GM12873 (cell line): ENCODE data around the gene REG3A.

Experiments used
- TF ChIP-seq, protein P1 (sequence below): IDR thresholded peaks from 2 replicates; pipeline ENCODE4 v1.5.1; 2012; ENCODE audit warnings: low read depth, mild to moderate bottlenecking, moderate library complexity, low read length, control low read depth; ENCODE audit not compliant: insufficient read depth; ENCODE audit errors: missing control alignments

The REG3A gene

GRCh38 chr2:79138385-79138784, 21.2 kb downstream of the REG3A start:
- TF ChIP-seq, protein P1, sequence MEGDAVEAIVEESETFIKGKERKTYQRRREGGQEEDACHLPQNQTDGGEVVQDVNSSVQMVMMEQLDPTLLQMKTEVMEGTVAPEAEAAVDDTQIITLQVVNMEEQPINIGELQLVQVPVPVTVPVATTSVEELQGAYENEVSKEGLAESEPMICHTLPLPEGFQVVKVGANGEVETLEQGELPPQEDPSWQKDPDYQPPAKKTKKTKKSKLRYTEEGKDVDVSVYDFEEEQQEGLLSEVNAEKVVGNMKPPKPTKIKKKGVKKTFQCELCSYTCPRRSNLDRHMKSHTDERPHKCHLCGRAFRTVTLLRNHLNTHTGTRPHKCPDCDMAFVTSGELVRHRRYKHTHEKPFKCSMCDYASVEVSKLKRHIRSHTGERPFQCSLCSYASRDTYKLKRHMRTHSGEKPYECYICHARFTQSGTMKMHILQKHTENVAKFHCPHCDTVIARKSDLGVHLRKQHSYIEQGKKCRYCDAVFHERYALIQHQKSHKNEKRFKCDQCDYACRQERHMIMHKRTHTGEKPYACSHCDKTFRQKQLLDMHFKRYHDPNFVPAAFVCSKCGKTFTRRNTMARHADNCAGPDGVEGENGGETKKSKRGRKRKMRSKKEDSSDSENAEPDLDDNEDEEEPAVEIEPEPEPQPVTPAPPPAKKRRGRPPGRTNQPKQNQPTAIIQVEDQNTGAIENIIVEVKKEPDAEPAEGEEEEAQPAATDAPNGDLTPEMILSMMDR = no peak

DNA sequence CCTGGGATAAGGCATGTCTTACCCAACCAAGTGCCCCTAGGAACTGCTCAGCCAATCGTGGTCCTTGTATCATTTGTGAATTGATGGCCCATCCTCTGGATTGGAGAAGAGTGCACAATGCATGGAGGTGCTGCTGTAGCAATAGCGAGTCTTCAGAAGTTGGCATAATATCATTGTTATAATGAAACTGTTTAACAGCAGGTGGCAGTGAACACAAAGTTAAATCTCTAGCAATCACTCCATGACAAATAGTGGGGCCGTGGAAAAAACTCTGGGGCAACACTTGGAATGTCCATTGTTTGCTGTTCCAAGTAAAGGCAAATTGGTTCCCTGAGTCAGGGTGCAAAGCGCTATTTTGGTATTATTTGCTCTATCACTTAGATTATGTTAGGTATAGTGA, 27.9 kb downstream of the REG3A start:
- TF ChIP-seq, protein P1 = no peak

- TF ChIP-seq, protein P1 = no peak
These were observed 29.7 kb downstream of the REG3A start for GRCh38 chr2:79129804-79130203.

DNA sequence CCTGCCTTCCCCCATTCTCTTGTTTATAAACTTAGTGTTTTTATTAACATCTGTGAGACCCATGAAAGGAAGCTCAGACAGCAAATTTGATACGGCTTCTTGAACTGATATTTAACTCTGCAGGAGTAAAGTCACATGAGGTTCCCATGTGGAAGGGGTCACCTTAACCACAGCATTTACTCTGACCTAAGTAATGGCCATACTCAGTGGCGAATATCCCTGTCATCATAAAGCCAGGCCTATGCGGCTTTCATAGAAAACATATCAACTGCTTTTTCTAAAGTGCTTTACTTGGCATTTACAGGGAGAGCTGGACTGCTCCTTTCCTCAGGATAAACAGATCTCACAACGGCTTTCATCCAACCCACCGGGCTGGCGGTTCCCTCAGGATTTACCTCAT, 30.3 kb downstream of the REG3A start:
- TF ChIP-seq, protein P1 = no peak

GRCh38 chr2:79128406-79128805, 31.1 kb downstream of the REG3A start:
- TF ChIP-seq, protein P1 = no peak

- TF ChIP-seq, protein P1 = no peak
These were observed 33.9 kb downstream of the REG3A start for GRCh38 chr2:79125721-79125985.

DNA sequence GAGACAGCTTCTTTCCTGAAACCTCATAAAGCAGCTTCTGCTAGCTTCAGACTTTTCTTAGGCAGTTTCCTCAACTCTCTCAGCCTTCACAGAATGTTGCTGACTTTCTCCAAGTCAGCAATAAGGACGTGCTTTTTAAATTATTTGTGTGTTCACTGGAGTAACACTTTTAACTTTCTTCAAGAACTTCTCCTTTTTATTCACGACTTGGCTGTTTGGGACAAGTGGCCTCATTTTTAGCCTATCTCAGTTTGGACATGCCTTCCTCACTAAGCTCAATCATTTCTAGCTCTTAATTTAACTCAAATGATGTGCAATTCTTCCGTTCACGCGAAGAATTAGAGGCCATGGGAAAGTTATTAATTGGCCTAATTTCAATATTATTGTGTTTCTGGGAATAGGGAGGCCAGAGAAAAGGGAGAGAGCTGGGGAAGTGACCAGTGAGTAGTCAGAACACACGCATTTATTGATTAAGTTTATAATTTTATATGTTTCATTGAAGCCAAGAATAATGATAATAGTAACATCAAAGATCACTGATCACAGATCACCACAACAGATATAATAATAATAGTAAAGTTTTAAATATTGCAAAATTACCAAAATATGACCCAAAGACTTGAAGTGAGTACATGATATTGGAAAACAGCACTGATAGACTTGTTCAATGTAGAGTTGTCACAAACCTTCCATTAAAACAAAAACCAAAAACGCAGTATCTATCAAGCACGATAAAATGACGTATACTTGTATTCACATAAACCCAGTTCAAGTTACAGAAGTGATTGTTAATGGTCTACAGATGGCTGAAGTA, 34.4 kb downstream of the REG3A start:
- TF ChIP-seq, protein P1 = no peak
